OCI-LY3 (cell line): ENCODE measurements around the gene DRAM2.

Experiments
- CTCF ChIP-seq: fragments of 200-600, 300-600 bp; sonication (generic); IDR thresholded peaks from 2 replicates; pipeline ENCODE4 v1.5.1; 2014; ENCODE audit warnings: antibody characterized with exemption, low read length, low read depth
- EZH2phosphoT487 ChIP-seq: fragments of 200-600 bp; shearing (Covaris generic); IDR thresholded peaks from 2 replicates; pipeline ENCODE4 v1.6.1; 2018; ENCODE audit warnings: antibody characterized with exemption, mixed run types, low read depth

GRCh38 chr1:111175349-111175748 is 35.5 kb upstream of the DRAM2 start:
- no peak for TF ChIP-seq CTCF
- TF ChIP-seq EZH2phosphoT487 = no peak
